ENCODE results near the gene ARMC6.

GRCh38 chr19:19050731-19051130 lies 17.3 kb downstream of the ARMC6 start:
- TF ChIP-seq CTCF (conservative IDR thresholded peaks at IDR 0.05; ENCODE audit: low read depth in 2 of 2) (no peak), EZH2 (IDR thresholded peaks at IDR 0.05; ENCODE audit: low read depth, unreplicated experiment) (no peak), EZH2phosphoT487 (IDR thresholded peaks at IDR 0.05; ENCODE audit: unreplicated experiment) (no peak), POLR2AphosphoS5 (IDR thresholded peaks at IDR 0.05; ENCODE audit: low read depth) (no peak), NANOG (IDR thresholded peaks at IDR 0.05; ENCODE audit: borderline replicate concordance) (no peak), CREB1 (CRISPR knock-in tag; IDR thresholded peaks at IDR 0.05; ENCODE audit: low read depth) (no peak), STAT1 (IDR thresholded peaks at IDR 0.05; ENCODE audit: unreplicated experiment) (no peak), JUNB (IDR thresholded peaks at IDR 0.05; ENCODE audit: unreplicated experiment) (no peak)
